NCI-H2227 treated with DMSO at 0.1 percent for 48 hours (cell line): ENCODE measurements around the gene MSL1.

Experiments
- DNase-seq: peaks from one replicate; lab custom pipeline; 2025; lab: John Stamatoyannopoulos, UW

The MSL1 gene

DNA sequence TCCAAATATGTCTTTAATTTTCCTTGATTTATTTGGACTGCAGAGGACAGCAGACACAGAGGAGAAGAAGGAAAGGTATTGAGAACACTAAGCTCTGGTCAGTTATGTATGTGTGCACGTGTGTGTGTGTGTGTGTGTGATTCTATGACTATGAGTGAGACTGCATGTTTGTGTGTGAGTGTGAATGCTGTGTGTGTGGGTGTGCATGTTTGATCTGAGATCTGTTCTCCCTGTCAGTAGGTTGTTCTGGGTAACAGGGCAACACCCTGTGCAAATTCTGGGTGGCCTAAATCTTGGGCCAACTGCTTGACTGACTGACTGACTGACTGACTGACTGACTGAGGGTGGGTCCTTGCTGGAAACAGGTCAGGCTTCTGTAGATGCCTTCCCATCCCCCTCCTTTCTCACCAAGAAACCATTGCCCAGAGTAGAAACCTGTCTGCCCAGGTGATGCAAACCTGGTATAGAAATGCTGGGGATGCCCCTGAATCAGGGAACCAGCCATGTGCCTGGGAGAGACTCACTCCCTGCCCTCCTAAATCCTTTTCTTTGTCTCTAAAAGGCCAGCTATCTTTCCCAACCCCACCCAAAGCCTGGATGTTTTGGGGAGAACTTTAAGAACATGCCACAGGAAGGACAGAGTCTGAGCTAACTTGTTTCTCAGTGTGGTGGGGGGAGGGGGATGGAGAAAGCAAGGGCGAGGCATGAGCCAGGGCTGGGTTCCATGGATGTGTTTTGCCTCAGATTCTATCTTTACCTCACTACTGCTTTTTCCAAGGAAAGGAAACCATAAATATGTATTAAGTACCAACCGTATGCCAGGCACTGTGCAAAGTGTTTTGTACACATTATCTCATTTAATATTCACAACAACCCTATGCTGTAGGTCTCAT lies 16.9 kb upstream of the MSL1 start:
- no peak for DNase-seq

DNA sequence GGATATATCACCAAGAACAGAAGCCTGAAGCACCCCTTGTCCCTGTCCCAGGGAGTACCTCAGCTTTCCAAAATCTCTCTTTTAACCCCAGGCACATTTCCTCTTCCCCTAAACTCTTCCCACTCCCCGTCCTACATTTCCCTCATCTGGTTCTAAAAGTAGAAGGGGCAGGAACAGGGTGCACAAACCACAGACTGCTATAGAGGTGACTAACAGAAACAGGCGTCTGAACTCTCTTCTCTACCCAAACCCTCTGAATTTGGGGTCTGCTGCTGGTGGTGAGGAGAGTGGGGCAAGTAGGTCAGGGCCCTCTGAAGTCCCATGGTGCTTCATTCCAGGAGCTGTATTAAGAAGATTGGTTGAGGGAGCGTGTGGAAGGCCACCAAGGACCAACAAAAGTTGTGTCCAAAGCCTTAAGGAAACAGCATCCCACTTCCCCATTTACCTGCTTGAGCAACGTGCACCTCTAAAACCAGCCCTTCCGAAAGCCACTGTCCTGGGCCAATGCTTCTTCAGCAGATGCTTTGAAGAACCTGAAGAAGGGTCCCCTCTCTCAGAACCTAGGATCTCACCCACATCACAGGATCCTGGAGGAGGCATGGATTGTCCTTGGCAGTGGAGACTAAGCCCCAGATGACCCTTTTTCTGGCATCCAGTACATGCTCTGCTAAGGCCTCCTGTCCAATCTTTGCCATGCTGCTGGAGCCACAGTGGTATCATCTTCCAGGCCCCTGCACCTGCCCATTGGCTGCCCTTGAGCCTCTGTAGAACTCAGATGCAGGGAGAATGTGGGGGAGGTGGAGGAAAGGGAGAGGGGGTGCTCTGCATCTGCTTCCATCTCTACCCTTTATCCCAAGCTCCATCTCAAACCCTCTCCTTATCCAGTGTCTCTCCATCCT lies 15.7 kb upstream of the MSL1 start:
- no peak for DNase-seq

DNA sequence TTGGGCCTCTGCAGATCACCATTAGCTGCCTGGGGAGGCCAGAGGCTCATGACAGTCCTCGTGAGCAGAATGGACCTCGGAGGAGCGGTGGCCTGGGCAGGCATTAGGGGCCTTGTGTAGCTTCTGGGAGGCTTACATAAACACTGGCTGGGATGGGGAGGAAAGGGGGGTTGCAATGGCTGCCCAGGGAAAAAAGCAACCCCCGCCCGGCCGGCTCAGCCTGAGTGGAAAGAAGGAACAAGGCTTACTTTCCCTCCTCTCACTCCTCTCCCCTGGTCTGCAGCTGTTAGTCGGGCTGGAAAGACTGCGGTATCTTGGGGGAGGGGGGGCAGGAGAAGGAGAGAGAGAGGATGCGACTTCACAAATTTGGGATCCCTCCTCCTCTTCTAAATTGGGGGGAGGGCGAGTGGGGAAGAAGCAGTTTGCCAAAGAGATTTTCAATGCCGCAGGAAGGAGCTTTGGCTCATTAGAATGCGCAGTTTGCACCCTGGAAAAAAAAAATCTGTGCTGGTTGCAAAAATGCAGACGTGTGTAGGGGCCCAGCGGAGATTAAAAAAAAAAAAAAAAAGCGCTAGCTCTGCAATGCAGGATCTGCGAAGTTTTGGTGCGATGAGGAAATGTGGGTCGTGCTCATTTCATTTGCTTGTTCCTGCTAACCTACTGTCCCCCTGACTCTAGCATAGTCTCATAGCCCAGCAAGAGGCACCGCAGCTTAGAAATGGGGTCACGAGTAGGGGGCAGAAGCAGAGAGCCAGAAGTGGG lies 14.8 kb upstream of the MSL1 start:
- no peak for DNase-seq

DNA sequence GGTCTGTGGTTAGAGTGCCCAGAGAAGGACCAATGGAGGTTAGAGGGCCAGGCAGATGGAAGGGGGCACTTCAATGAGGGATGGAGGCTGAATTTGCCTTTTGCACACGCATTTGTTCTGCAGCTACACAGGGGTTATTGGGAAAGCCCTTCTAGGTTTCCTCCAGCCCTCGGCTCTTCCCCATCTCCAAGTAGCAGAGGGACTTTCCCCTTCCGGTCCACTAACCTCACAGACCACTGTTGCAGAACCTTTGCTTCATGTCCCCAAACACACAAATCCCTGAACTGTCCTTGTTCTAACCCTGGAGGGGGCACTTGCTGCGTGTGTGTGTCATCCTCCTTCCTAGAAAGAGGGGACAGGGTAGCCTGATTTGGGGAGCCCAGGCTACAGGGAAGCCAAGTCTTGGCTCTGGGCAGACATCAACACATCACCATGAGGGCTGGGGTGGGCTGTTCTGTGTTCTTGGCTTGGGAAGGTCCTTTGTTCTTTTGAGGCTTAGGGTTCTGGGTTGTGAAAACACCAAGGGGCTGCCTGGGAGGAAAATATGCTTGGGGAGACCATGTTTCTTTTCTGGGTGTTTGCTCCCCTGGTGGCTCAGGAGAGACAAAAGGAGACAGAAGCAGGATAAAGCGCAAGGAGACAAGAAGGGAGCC lies 14.1 kb upstream of the MSL1 start:
- no peak for DNase-seq

DNA sequence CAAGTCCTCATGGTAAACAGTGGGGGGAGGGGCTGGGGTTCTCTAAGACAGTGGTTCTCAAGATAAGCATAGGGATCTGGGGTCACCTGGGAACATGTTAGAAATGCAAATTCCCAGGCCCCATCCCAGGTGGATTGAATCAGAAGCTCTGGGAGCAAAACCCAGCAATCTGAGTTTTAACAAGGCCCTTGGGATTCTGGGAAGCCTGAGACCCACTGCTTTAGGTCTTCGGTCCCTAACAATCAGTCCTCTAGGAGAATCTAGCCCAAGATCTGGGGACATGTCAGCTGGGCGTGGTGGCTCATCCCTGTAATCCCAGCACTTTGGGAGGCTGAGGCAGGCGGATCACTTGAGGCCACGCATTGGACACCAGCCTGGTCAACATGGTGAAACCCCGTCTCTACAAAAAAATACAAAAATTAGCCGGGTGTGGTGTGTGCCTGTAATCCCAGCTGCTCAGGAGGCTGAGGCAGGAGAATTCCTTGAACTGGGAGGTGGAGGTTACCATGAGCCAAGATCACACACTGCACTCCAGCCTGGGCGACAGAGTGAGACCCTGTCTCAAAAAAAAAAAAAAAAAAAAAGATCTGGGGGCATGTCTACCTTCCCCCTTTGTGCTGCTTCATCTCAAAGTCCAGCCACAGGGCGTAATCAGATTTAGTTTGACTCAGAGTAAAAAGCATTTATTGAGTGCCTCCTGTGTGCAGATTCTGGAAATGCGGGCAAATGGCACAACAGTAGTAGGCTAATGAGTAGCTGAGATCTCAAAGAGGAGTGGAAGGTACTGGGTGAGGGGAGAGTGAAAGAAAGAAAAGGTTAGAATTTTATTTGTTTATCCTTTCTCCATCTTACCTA lies 12.6 kb upstream of the MSL1 start:
- DNase-seq: no peak

DNA sequence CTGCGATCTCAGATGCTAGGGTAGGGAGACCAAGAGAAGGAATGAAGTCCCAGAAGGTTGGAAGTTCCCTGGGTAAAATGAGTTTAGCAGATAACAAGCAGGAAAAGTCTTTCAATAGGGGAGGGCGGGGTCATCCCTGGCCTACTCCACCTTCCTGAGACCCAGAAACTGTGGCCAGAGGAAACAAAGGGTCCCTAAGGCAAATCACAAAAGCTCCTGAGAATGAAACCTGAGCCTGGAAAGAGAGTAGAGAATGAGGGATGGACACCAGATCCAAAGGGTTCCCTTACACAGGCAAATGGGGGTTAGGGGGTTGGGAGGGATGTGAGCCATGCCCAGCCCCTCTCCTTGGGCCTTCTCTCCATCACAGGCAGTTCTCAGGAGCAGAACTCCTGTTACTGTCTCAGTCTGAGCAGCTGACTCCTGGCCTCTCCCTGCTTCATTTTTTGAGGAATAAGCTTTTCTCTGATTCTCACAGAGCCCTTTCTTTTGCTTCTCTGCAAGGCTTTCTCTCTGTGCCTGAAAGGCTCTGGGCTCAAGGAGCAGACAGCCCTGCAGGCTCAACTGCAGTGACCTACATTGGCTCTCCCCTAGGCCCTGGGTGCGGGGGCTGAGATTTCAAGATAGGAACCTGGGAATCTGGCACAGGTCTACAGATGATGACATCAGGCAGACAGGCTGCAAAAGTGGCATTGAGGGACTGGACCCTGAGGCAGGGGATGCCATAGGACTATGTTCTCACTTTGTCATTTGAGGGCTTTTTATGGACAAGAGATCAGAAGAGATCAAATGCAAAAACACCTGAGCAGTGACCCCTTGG lies 11.5 kb upstream of the MSL1 start:
- DNase-seq: no peak

DNA sequence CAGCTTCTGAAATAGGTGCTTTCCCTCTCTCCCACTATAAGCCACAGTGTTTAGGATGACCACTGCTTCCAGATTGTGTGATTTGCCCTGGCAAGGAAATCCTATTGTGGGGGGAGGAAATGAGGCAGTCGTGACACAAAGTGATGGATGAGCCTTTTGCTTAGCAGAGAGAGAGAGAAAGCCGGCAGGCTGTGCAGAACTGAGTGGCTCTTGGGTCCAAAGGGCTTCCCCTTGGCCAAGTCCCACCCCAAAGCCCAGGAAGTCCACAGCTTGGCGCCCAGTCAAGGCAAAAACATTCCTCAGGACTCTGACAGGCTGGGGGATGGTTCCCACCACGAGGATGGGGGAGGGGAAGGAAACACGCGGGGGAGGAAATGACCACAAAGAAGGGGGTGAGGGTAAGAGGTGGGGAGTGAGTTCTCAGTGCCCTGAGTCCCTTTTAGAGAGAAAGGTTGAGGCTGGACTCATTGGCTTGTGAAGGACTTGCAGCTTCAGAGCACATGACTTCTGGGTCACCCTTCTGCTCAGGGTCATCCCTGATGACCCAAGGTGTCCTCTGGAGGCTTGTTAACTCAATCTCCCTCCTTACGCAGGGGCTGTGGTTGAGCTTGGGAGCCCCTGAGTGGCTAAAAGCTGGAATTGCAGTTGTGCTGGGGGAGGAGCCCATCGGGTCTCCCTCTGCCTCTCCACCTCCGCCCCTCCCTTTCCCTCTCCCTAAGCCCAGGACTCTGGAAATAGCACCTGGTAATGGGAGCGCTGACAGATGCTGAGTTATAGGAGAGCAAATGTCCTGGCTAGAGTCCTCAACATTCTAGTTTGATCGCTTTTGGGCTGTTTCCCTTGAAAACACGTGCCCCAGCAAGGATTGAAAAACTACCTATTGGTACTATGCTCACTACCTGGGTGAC lies 10.3 kb upstream of the MSL1 start:
- peak; percentile 84 for DNase-seq

DNA sequence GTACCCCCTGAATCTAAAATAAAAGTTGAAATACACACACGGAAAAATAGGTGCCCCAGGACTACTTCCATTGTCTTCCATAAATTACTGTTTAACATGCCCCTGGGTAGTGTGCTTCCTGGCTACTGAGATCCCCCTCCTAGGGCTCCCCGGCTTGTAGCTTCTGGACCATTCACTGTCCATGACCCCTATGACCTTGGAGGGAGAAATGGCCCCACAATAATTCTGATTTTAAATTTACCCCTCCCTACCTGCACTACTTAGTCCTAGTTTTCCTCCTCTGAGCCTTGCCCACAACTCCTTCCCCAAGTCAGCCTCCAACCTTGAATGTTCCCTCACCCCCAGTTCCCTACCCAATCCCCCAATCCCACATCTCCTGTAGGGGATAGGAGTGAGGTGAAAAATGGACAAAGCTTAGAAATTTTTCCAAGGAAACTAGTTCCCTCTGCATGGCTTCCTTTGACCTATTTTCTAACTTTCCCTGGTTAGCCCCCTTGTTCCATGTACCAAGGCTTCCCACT lies 9.5 kb upstream of the MSL1 start:
- no peak for DNase-seq

DNA sequence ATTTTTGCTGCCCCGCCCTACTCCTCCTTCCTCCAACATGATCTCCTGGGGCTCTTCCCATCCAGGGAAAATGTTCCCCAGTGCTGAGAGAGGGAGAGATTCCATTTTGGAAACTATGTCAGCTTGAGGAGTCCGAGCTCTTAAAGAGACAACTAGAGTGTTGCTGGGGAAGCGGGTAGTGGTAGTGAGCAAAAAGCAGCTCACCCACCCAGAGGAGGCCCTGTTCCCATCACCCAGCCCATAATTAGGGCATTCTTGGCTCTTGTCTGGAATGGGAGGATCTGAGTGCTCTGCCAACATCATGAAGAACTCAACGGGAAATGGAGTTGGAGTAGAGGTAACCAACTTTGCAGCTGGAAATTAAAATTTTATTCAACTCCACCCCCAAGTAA lies 9.1 kb upstream of the MSL1 start:
- no peak for DNase-seq

DNA sequence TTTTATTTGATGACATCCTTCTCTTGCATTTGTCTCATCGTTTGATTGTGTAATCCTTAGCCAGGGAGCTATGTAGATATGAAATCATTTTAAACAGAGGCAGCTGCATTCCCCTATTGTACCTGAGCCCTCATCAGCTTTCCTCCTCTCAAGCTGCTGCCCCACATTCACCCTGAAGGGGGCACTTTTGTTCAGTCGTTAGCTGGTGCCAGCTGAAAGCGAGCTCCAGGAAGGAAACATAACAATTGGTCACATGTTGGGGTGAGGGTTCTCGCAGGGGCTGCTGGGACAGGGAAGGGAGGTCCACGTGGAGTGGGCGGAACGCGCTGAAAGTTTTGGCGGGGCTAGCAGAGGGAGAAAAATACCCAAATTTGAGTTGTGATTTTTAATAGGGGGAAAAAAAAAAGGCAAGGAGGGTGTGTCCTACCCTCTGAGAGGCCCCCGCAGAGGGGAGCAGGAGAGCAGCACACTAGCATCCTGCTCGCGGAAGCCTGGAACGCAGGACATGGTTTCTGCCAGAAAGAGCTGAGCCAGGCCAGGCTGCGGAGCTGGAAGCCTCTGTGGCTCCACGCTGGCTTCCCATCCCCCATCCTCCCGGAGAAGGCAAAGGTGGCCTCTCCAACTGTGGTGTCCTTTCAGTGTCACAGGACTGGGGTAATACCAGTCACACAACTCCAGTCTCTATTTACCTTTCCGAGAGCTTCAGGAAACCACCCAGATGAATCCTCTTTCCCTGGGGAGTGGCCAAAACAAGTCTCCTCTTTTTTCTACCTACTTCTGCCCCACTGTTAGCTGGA lies 8.5 kb upstream of the MSL1 start:
- peak; percentile 94 for DNase-seq

DNA sequence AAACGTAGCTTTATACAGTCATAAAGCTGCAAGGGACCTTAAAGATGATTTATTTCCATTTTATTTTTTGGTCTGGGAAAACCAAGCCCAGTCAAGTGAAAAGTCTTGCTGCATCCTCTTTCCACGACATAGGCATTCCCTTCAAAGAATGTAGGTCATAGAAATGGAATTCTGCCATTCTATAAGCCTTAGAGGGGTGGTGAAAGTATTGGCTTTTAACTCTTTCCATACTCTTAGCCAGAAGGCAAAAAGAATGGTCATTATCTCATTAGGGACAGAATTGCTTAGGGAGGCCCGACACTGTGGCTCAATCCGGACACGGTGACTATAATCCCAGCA lies 7.9 kb upstream of the MSL1 start:
- no peak for DNase-seq

DNA sequence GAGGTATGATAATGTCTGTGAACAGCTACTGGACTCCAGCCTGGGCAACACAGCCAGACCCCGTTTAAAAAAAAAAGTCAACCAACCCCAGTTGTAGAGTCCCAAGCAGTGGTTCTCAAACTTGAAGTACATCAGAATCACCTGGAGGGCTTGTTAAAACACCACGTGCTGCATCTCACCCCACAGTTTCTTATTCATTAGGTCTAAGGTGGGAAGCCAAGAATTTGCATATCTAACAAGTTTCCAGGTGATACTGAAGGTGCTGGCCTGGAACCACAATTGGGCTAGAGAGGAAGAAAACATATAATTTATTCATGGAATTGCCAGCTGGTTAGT lies 6.7 kb upstream of the MSL1 start:
- no peak for DNase-seq

DNA sequence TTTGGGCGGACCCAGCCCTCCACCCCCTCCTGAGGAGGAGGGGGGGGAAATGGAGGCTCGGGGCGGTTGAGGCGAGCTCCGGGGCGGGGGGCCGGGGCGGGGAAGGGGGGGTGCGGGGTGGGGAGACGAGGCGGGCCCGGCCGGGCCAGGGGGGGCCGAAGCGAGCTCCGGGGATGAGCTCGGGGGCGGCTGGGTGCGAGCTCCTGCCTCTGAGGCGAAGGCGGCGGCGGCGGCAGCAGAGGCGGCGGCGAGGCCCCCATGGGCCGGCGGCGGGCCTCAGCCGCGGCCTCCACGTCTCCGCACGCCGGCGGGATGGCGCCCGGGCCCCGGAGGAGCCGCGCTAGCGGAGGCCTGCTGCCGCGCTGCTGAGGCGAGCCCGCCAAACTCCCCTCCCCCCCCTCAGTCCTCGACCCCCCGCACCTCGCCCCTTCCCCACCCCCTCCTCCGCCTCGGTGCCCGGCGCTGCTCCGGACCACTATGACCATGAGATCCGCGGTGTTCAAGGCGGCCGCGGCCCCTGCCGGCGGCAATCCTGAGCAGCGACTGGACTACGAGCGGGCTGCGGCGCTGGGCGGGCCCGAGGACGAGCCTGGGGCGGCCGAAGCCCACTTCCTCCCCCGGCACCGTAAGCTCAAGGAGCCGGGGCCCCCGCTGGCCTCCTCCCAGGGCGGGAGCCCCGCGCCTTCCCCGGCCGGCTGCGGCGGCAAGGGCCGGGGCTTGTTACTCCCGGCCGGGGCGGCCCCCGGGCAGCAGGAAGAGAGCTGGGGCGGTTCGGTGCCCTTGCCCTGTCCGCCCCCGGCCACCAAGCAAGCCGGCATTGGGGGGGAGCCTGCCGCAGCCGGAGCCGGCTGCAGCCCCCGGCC lies 596 bp downstream of the MSL1 start:
- DNase-seq: peak; percentile 13

DNA sequence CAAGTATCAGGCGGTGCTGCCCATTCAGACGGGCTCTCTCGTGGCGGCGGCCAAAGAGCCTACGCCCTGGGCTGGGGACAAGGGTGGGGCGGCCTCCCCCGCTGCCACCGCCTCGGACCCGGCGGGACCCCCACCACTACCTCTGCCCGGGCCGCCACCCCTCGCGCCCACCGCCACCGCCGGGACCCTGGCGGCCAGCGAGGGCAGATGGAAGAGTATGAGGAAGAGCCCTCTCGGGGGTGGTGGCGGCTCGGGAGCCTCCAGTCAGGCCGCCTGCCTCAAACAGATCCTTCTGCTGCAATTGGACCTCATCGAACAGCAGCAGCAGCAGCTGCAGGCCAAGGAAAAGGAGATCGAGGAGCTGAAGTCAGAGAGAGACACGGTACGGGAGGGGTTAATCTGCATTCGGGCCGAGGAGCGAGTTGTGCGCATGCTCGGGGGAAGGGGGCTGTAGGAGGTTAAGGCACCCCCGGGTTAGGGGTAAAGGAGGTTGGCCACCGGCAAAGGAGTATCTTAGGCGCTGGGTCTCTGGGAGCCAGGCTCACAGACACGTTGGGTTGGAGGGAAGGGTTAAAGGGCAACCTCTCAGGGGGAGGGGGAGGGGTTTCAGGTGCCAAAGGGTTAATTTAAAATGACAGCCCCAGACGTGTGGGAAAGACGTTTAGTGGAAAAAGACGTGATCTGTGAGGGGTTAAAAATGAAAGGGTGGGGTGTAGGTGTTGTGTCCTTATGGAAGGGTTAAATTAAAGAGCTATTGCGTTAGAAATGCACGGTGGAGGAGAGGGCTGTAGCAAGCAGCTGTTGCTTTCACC lies 1.4 kb downstream of the MSL1 start:
- peak; percentile 39 for DNase-seq

DNA sequence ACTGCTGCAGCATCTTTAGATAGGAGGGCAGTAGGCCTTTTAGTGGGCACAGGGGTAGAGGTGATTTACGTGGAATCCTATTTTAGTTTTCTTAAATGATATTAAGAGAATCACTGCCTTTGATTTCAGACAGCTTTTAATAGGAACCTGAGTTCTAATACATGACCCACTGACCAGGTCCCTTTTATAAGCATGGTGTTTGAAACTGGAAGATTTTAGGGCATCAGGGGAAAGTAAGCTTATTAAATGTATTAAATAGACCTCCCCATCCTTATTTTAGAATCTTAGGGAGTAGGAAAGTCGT lies 2.0 kb downstream of the MSL1 start:
- DNase-seq: no peak
